ENCODE results near the gene WDR4.

Gene WDR4

GRCh38 chr21:42887326-42887725 is 8.0 kb upstream of the WDR4 start:
- DNase-seq = peak in 1 of 10 donors; percentile 5
- intact Hi-C loops (cut with DNase I) = no loop called here

- no peak for DNase-seq
- intact Hi-C loops (cut with DNase I) = loop anchor here (1.0 kb wide), 1 partner anchor 7 kb away; no protein-coding TSS in a partner anchor
Observed at GRCh38 chr21:42883921-42884320, 4.6 kb upstream of the WDR4 start.

- peak in 1 of 10 donors; percentile 14 for DNase-seq
- intact Hi-C loops (cut with DNase I) = no loop called here
Observed at GRCh38 chr21:42880352-42880751, 1.0 kb upstream of the WDR4 start.

- intact Hi-C loops (cut with DNase I) = loop anchor here (10.0 kb wide), 1 partner anchor 776 kb away; the partner anchor contains the start of genes HSF2BP and RRP1B
- no peak for DNase-seq
Observed at GRCh38 chr21:42878678-42878992, 704 bp downstream of the WDR4 start.

- DNase-seq = peak in 2 of 10 donors; percentile 60 to 69
- intact Hi-C loops (cut with DNase I) = loop anchor here (10.0 kb wide), 1 partner anchor 779 kb away; the partner anchor contains the start of genes HSF2BP and RRP1B
Observed at GRCh38 chr21:42875811-42876210, 3.5 kb downstream of the WDR4 start.

GRCh38 chr21:42873096-42873495 is 6.2 kb downstream of the WDR4 start:
- intact Hi-C loops (cut with DNase I) = loop anchor here (10.0 kb wide), 1 partner anchor 782 kb away; the partner anchor contains the start of genes HSF2BP and RRP1B
- DNase-seq = peak in 1 of 10 donors; percentile 65

- intact Hi-C loops (cut with DNase I) = loop anchor here (10.0 kb wide), 1 partner anchor 213 kb away; the partner anchor contains the start of gene PDE9A
- peak in 1 of 10 donors; percentile 55 for DNase-seq
Observed at GRCh38 chr21:42868196-42868595, 11.1 kb downstream of the WDR4 start.

GRCh38 chr21:42865776-42866160 is 13.6 kb downstream of the WDR4 start:
- DNase-seq = peak in 7 of 10 donors; percentile 36 to 91 (median 53)
- intact Hi-C loops (cut with DNase I) = loop anchor here (10.0 kb wide), 1 partner anchor 211 kb away; the partner anchor contains the start of gene PDE9A

- DNase-seq = peak; percentile 39 to 94 (median 62)
Observed at GRCh38 chr21:42864815-42865775, 14.2 kb downstream of the WDR4 start.

GRCh38 chr21:42864286-42864685 is 15.1 kb downstream of the WDR4 start:
- intact Hi-C loops (cut with DNase I) = loop anchor here (10.0 kb wide), 1 partner anchor 209 kb away; the partner anchor contains the start of gene PDE9A
- DNase-seq = peak in 3 of 10 donors; percentile 70 to 86 (median 80)

More at GRCh38 chr21:42864815-42865775, 14.2 kb downstream of the WDR4 start:
- intact Hi-C loops (cut with DNase I) = loop anchor here (10.0 kb wide), 1 partner anchor 210 kb away; the partner anchor contains the start of gene PDE9A

- DNase-seq = peak in 1 of 10 donors; percentile 60
- intact Hi-C loops (cut with DNase I) = loop anchor here (10.0 kb wide), 1 partner anchor 209 kb away; the partner anchor contains the start of gene PDE9A
Observed at GRCh38 chr21:42863504-42863870, 15.9 kb downstream of the WDR4 start.

GRCh38 chr21:42862774-42863503 is 16.4 kb downstream of the WDR4 start:
- intact Hi-C loops (cut with DNase I) = loop anchor here (10.0 kb wide), 1 partner anchor 208 kb away; the partner anchor contains the start of gene PDE9A
- DNase-seq = peak in 3 of 10 donors; percentile 56 to 81 (median 67)

- DNase-seq = peak in 3 of 10 donors; percentile 67 to 84 (median 83)
- intact Hi-C loops (cut with DNase I) = loop anchor here (10.0 kb wide), 1 partner anchor 207 kb away; the partner anchor contains the start of gene PDE9A
Observed at GRCh38 chr21:42861848-42862400, 17.4 kb downstream of the WDR4 start.

GRCh38 chr21:42861311-42861847 is 18.0 kb downstream of the WDR4 start:
- peak in 3 of 10 donors; percentile 39 to 77 (median 63) for DNase-seq
- intact Hi-C loops (cut with DNase I) = loop anchor here (10.0 kb wide), 1 partner anchor 207 kb away; the partner anchor contains the start of gene PDE9A

- intact Hi-C loops (cut with DNase I) = loop anchor here (10.0 kb wide), 1 partner anchor 206 kb away; the partner anchor contains the start of gene PDE9A
- peak in 3 of 10 donors; percentile 47 to 84 (median 61) for DNase-seq
Observed at GRCh38 chr21:42860345-42860744, 19.0 kb downstream of the WDR4 start.

GRCh38 chr21:42859891-42860230 is 19.5 kb downstream of the WDR4 start:
- intact Hi-C loops (cut with DNase I) = loop anchor here (10.0 kb wide), 1 partner anchor 205 kb away; the partner anchor contains the start of gene PDE9A
- peak in 3 of 10 donors; percentile 18 to 52 (median 24) for DNase-seq

GRCh38 chr21:42858957-42859890 is 20.1 kb downstream of the WDR4 start:
- intact Hi-C loops (cut with DNase I) = no loop called here
- DNase-seq = peak in 3 of 10 donors; percentile 44 to 79 (median 71)

GRCh38 chr21:42858185-42858847 is 21.0 kb downstream of the WDR4 start:
- intact Hi-C loops (cut with DNase I) = no loop called here
- peak in 1 of 10 donors; percentile 24 for DNase-seq

Data from posterior cingulate gyrus (tissue), 11 donors.